ENCODE data around the gene AHNAK2. TPM values are rescaled to one million over a fixed set of nuclear protein-coding genes. Genes with fewer than 3 reads are reported as not detected.
"Not testable (repeated sequence)": the region's sequence is repeated elsewhere in the genome, so short reads cannot be mapped to it uniquely, and the experiment has no call there.

AHNAK2 gene
- total RNA-seq, 1 donor from 2014 or later, result 11.5 TPM

GRCh38 chr14:104919152-104919992 is 58.8 kb downstream of the AHNAK2 start:
- not testable (repeated sequence) for H3K9me3 ChIP-seq (ENCODE audit: control insufficient read depth in 3 of 3, low read length in 3 of 3); H3K36me3 ChIP-seq (ENCODE audit: control insufficient read depth in 3 of 3, insufficient read depth in 3 of 3, low read length in 3 of 3); H3K9ac ChIP-seq (ENCODE audit: low read depth in 1 of 3, low read length in 3 of 3); H3K4me3 ChIP-seq (ENCODE audit: low read length in 3 of 3); H3K27me3 ChIP-seq (ENCODE audit: control insufficient read depth in 3 of 3, insufficient read depth in 3 of 3, low read length in 3 of 3); H3K4me1 ChIP-seq (ENCODE audit: control insufficient read depth in 3 of 3, insufficient read depth in 3 of 3, low read length in 3 of 3); H3K27ac ChIP-seq (ENCODE audit: low read depth, low read length)

- H3K4me1 ChIP-seq (ENCODE audit: control insufficient read depth in 3 of 3, insufficient read depth in 3 of 3, low read length in 3 of 3), result no peaks in the 10 kb centered on the region
- no peaks in the 10 kb centered on the region for H3K36me3 ChIP-seq (ENCODE audit: control insufficient read depth in 3 of 3, insufficient read depth in 3 of 3, low read length in 3 of 3)
- no peak overlapping the region for H3K9ac ChIP-seq (ENCODE audit: low read depth in 1 of 3, low read length in 3 of 3)
- no peak overlapping the region for H3K27ac ChIP-seq (ENCODE audit: low read depth, low read length)
- no peaks in the 10 kb centered on the region for H3K9me3 ChIP-seq (ENCODE audit: control insufficient read depth in 3 of 3, low read length in 3 of 3)
- H3K27me3 ChIP-seq (ENCODE audit: control insufficient read depth in 3 of 3, insufficient read depth in 3 of 3, low read length in 3 of 3), result peaks cover 0 to 3% (median 2%) of the 10 kb centered on the region in 3 donors
- no peak overlapping the region for H3K4me3 ChIP-seq (ENCODE audit: low read length in 3 of 3)
Measured at GRCh38 chr14:104917993-104918392, 60.2 kb downstream of the AHNAK2 start.

- no peak overlapping the region for H3K9ac ChIP-seq (ENCODE audit: low read depth in 1 of 3, low read length in 3 of 3)
- H3K36me3 ChIP-seq (ENCODE audit: control insufficient read depth in 3 of 3, insufficient read depth in 3 of 3, low read length in 3 of 3), result no peaks in the 10 kb centered on the region
- H3K4me3 ChIP-seq (ENCODE audit: low read length in 3 of 3), result no peak overlapping the region
- no peaks in the 10 kb centered on the region for H3K4me1 ChIP-seq (ENCODE audit: control insufficient read depth in 3 of 3, insufficient read depth in 3 of 3, low read length in 3 of 3)
- H3K9me3 ChIP-seq (ENCODE audit: control insufficient read depth in 3 of 3, low read length in 3 of 3), result no peaks in the 10 kb centered on the region
- no peak overlapping the region for H3K27ac ChIP-seq (ENCODE audit: low read depth, low read length)
- peaks cover 0 to 3% (median 2%) of the 10 kb centered on the region in 3 donors for H3K27me3 ChIP-seq (ENCODE audit: control insufficient read depth in 3 of 3, insufficient read depth in 3 of 3, low read length in 3 of 3)
Measured at GRCh38 chr14:104917116-104917515, 61.1 kb downstream of the AHNAK2 start.

GRCh38 chr14:104913435-104913834 is 64.7 kb downstream of the AHNAK2 start:
- no peak overlapping the region for H3K4me3 ChIP-seq (ENCODE audit: low read length in 3 of 3)
- H3K9ac ChIP-seq (ENCODE audit: low read depth in 1 of 3, low read length in 3 of 3), result no peak overlapping the region
- H3K4me1 ChIP-seq (ENCODE audit: control insufficient read depth in 3 of 3, insufficient read depth in 3 of 3, low read length in 3 of 3), result no peaks in the 10 kb centered on the region
- no peaks in the 10 kb centered on the region for H3K9me3 ChIP-seq (ENCODE audit: control insufficient read depth in 3 of 3, low read length in 3 of 3)
- H3K27me3 ChIP-seq (ENCODE audit: control insufficient read depth in 3 of 3, insufficient read depth in 3 of 3, low read length in 3 of 3), result peaks cover 0 to 3% (median 2%) of the 10 kb centered on the region in 3 donors
- H3K27ac ChIP-seq (ENCODE audit: low read depth, low read length), result no peak overlapping the region
- no peaks in the 10 kb centered on the region for H3K36me3 ChIP-seq (ENCODE audit: control insufficient read depth in 3 of 3, insufficient read depth in 3 of 3, low read length in 3 of 3)

GRCh38 chr14:104912053-104912452 is 66.1 kb downstream of the AHNAK2 start:
- Histone ChIP-seq H3K9ac (ENCODE audit: low read depth in 1 of 3, low read length in 3 of 3) (no peak overlapping the region), H3K4me1 (ENCODE audit: control insufficient read depth in 3 of 3, insufficient read depth in 3 of 3, low read length in 3 of 3) (no peaks in the 10 kb centered on the region), H3K4me3 (ENCODE audit: low read length in 3 of 3) (no peak overlapping the region), H3K27me3 (ENCODE audit: control insufficient read depth in 3 of 3, insufficient read depth in 3 of 3, low read length in 3 of 3) (peaks cover 0 to 2% (median 1%) of the 10 kb centered on the region in 3 donors), H3K9me3 (ENCODE audit: control insufficient read depth in 3 of 3, low read length in 3 of 3) (no peaks in the 10 kb centered on the region), H3K36me3 (ENCODE audit: control insufficient read depth in 3 of 3, insufficient read depth in 3 of 3, low read length in 3 of 3) (no peaks in the 10 kb centered on the region), H3K27ac (ENCODE audit: low read depth, low read length) (no peak overlapping the region)

- H3K36me3 ChIP-seq (ENCODE audit: control insufficient read depth in 3 of 3, insufficient read depth in 3 of 3, low read length in 3 of 3), result no peaks in the 10 kb centered on the region
- H3K9me3 ChIP-seq (ENCODE audit: control insufficient read depth in 3 of 3, low read length in 3 of 3), result no peaks in the 10 kb centered on the region
- H3K9ac ChIP-seq (ENCODE audit: low read depth in 1 of 3, low read length in 3 of 3), result no peak overlapping the region
- no peak overlapping the region for H3K27ac ChIP-seq (ENCODE audit: low read depth, low read length)
- no peaks in the 10 kb centered on the region for H3K4me1 ChIP-seq (ENCODE audit: control insufficient read depth in 3 of 3, insufficient read depth in 3 of 3, low read length in 3 of 3)
- H3K27me3 ChIP-seq (ENCODE audit: control insufficient read depth in 3 of 3, insufficient read depth in 3 of 3, low read length in 3 of 3), result peaks cover 6 to 7% (median 6%) of the 10 kb centered on the region in 3 donors
- H3K4me3 ChIP-seq (ENCODE audit: low read length in 3 of 3), result no peak overlapping the region
Measured at GRCh38 chr14:104908303-104908702, 69.9 kb downstream of the AHNAK2 start.

GRCh38 chr14:104905579-104905933 is 72.6 kb downstream of the AHNAK2 start:
- not testable (repeated sequence) for H3K27me3 ChIP-seq (ENCODE audit: control insufficient read depth in 3 of 3, insufficient read depth in 3 of 3, low read length in 3 of 3); H3K9me3 ChIP-seq (ENCODE audit: control insufficient read depth in 3 of 3, low read length in 3 of 3); H3K36me3 ChIP-seq (ENCODE audit: control insufficient read depth in 3 of 3, insufficient read depth in 3 of 3, low read length in 3 of 3); H3K9ac ChIP-seq (ENCODE audit: low read depth in 1 of 3, low read length in 3 of 3); H3K4me1 ChIP-seq (ENCODE audit: control insufficient read depth in 3 of 3, insufficient read depth in 3 of 3, low read length in 3 of 3); H3K27ac ChIP-seq (ENCODE audit: low read depth, low read length); H3K4me3 ChIP-seq (ENCODE audit: low read length in 3 of 3)

GRCh38 chr14:104904650-104905578 is 73.3 kb downstream of the AHNAK2 start:
- H3K9me3 ChIP-seq (ENCODE audit: control insufficient read depth in 3 of 3, low read length in 3 of 3); H3K4me3 ChIP-seq (ENCODE audit: low read length in 3 of 3); H3K9ac ChIP-seq (ENCODE audit: low read depth in 1 of 3, low read length in 3 of 3); H3K4me1 ChIP-seq (ENCODE audit: control insufficient read depth in 3 of 3, insufficient read depth in 3 of 3, low read length in 3 of 3); H3K36me3 ChIP-seq (ENCODE audit: control insufficient read depth in 3 of 3, insufficient read depth in 3 of 3, low read length in 3 of 3); H3K27me3 ChIP-seq (ENCODE audit: control insufficient read depth in 3 of 3, insufficient read depth in 3 of 3, low read length in 3 of 3); H3K27ac ChIP-seq (ENCODE audit: low read depth, low read length): not testable (repeated sequence)

- peaks cover 6 to 7% (median 6%) of the 10 kb centered on the region in 3 donors for H3K27me3 ChIP-seq (ENCODE audit: control insufficient read depth in 3 of 3, insufficient read depth in 3 of 3, low read length in 3 of 3)
- H3K4me1 ChIP-seq (ENCODE audit: control insufficient read depth in 3 of 3, insufficient read depth in 3 of 3, low read length in 3 of 3), result no peaks in the 10 kb centered on the region
- H3K36me3 ChIP-seq (ENCODE audit: control insufficient read depth in 3 of 3, insufficient read depth in 3 of 3, low read length in 3 of 3), result no peaks in the 10 kb centered on the region
- no peak overlapping the region for H3K27ac ChIP-seq (ENCODE audit: low read depth, low read length)
- H3K9ac ChIP-seq (ENCODE audit: low read depth in 1 of 3, low read length in 3 of 3), result no peak overlapping the region
- no peak overlapping the region for H3K4me3 ChIP-seq (ENCODE audit: low read length in 3 of 3)
- no peaks in the 10 kb centered on the region for H3K9me3 ChIP-seq (ENCODE audit: control insufficient read depth in 3 of 3, low read length in 3 of 3)
Measured at GRCh38 chr14:104903990-104904389, 74.2 kb downstream of the AHNAK2 start.

Measured in skeletal muscle tissue (tissue), 4 donors.